CD1c-positive myeloid dendritic cell (primary cell): Measurements from ENCODE around the gene CISD1.
A peak's percentile ranks its signal among the peaks of the same experiment; 100 is the strongest.

Experiments
- DNase-seq: peaks from one replicate; pipeline ENCODE4 v3.0.0-alpha.2; 2016; ENCODE audit errors: extremely low spot score

Gene CISD1

DNA sequence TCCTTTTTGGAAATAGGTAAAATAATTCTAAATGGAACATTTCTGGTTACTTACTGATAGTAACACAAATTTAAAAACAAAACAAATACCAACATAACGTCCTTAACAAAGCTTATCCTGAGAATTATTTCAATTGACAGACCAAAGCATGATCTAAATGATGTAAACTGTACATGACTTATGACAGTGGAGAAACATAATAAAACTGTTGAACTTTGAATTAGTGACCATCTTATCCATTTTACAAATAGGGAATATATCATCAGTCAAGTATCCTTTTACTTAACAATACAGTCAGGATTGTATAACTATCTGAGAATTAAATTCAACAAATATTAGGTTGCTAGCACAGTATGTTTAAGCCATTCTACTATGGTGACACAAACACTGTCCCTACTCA, 3.7 kb upstream of the CISD1 start:
- no peak for DNase-seq

DNA sequence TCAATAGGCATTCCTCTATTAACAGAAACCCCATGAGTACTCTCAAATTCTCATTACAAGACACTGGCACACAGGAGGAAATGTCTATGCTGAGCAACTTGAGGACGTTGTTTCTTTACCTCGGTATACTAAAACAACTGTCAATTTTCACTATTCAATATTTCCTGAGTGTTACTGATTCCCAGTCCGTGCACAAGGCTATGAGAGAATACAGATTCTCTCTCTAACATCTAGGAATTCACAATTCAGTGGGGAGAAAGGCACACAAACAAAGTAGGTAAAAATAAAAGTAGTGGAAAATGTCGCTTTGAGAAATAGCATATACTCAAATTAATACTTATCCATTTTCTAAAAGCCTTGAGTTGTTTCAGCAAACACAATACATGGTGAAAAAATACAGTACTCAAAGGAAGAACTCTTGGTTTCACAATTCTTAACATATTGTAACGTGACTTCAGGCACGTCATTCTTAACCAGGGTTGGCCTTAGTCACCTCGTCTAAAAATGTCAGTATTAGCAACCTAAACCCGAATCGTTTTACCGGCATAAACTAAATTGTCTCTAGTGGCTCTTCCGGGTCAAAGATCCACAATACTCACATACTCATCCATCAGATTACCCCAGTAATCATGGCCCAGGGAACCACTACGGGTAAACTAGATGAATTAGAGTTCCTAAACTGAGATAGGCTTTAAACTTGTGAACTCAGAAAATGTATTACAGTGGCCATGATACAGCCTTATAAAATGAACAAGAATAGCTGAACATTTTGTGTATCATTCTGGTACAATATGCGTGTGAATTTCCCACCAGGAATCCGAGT, 2.7 kb upstream of the CISD1 start:
- peak; percentile 88 for DNase-seq

DNA sequence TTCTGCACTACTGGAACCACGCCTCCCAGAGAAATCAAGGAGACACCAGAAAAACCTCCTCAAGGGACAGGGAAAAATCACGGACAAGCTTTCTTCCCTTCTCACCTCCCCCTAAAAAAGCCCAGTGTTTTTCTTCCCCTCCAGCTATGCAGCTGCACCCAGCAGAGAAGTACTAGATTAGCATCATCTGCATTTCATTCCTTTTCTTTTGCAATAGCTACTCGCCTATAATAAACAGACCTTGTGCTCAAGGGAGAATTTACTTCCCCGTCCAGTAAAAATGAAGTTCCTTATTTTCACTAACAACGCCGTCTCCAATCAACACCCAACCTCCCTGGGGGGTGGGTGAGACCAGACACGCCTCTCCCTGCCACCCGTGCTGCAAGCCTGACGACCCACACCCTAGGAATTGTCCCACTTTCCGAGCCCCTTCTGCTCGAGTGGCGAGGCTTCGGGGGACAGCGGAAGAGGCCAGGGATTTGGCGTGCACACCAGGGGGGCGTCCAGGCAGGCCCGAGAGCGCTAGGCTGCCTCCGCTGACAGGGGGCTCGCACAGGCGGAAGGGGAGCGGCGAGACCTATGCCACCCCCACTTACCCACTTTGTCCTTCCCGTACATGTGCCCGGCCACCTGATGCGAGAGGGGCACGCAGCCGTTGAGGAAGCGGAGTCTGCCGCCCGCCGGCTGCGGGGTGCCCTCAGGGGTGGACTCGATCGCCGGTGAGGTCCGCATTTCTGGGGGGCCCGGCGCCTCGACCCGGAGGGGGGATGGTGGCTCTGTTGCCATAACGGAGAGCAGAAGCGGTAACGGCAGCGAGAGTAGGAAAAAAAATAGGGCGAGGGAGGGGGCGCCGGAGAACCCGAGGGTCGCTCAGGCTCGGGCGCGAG, 1.9 kb upstream of the CISD1 start:
- peak; percentile 91 for DNase-seq

DNA sequence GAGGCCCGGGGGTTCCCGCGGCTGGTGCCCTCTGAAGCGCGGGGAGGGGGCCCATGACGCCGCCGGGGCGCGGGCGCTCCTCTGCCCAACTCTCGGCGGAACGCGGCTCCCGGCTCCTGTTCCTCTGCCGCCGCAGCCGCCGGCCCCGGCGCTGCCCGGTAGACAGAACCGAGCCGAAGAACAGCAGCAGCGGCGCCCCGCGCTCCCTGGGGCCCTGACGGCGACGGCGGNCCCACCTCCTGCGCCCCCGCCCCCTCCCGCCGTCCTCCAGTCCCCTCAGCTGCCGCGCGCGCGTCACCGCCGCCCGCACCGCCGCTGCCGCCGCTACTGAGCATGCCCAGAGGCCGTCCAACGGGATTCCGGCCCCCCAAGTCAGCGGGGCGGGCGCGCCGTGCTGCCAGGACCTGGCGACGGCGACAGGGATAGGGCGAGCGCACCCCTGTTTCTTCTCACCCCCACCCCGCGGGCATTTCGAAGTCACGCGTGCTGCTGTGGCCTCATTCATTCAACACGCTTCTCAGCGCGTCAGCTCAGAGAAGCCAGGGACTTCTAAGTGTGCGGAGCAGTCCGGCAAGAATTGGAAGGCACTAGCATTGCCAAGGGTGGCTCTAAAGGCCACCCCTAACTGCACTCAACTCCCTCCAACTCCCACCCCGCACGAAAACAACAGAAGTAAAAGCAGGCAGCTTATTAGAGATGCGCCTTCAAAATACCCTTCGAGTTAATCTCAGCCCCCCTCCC, 1.1 kb upstream of the CISD1 start, which contains the start of gene IPMK:
IPMK (minus strand) TSS at position 182 of the 741 bp plus-strand sequence. CDS start 283 bp downstream, outside the sequence.
- DNase-seq: peak; percentile 98

DNA sequence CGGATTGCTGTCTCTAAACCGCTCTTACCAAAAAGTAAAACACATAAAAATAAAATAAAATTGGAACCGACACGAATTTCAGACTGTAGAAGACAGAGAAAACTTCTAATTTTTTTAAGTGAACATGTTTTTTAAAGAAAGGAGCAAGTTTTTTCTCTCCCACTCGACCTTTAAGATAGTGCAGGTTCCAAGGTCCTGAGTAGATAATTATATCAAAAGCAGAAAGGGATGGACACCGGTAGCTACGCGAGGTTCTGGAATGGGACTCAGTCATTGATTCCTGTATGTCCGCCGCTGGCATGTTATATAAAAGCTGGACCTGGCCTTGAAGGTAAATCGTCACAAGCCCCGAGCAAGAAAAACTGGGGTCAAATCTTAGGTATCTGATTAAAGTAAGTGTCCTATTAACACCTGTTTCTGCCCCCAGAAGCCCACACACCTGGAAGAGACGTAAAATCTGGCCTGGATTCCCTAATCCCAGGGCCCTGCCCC, 462 bp upstream of the CISD1 start:
- no peak for DNase-seq

DNA sequence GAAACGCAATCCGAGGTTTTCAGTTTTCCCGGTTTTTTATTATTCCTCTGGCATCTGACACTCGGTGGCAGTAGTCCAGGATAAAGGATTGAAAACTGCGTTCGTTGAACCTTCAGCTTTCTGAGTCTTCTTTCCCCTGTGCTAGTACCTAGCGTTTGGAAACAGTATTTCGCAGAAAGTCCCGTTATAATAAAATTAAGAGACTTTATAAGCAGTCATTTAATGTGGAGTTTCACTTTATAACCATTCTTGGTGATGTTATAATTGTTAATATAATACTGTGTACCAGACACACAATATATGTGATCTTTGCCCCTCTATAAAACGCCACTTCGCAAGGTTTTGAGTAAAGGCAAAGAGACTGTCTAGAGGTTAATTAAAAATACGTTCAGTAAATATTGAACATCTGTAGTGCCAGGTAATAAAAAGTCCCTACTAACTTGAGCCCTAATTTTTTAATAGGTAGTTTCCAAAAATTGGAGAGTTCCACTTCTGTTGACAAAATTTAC, 874 bp downstream of the CISD1 start:
- DNase-seq: no peak

DNA sequence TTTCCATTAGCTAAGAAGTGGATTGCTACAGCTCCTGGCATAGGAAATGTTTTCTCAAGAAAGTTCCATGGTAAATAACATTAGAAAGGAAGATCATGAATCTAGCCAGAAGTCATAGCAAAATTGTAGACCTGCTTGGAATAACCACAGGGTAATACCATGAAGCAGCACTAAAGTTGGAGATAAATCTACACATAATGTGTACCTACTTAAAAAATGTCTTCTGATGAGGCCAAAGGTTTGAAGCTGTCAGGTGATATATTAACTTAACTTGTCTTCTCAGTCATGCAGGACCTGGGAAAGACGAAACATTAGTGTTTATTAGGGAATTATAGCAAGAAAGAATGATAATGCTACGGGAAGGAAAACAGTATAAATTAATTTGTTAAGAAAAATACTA, 6.3 kb downstream of the CISD1 start:
- no peak for DNase-seq

DNA sequence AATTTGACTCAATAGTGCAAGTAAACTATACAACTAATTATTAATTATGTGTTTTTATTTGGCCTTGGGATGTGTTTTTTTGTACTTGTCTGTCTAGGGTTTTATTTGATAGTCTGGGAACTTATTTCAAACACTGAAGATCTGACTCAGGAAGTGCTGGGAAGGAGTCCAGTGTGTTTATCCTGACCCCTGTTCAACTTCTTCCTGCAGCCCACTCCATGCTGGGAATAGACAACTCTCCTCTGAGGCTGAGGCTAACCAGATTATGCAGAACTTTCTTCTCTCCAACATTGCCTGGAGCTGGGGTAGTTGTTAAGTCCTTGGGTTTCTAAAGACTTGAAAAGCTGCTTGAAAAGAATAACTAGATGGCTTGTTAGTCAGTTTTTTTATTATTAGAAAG, 6.9 kb downstream of the CISD1 start:
- no peak for DNase-seq

DNA sequence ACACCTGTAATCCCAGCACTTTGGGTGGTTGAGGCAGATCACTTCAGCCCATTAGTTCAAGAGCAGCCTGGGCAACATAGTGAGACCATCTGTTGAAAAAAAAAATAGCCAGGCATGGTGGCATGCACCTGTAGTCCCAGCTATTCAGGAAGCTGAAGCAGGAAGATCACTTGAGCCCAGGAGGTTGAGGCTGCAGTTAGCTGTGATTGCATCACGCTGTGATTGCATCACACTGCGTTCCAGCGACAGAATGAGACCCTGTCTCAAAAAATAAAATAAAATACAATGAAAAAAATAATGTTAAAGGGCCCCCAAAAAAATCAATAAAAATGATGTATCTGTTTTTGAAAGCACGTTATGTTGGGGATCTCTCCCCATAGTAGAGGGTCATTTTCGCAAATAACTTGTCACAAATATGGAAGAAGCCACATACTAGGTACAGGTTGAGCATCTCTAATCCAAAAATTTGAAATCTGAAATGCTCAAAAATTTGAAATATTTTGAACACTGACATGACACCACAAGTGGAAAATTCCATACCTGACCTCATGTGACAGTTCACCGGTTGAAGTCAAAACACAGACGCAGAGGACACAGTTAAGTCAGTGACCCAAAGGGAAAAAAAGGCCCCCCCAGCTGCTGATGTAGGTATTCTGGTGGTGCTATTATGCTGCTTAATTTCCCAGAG, 9.5 kb downstream of the CISD1 start:
- DNase-seq: no peak

DNA sequence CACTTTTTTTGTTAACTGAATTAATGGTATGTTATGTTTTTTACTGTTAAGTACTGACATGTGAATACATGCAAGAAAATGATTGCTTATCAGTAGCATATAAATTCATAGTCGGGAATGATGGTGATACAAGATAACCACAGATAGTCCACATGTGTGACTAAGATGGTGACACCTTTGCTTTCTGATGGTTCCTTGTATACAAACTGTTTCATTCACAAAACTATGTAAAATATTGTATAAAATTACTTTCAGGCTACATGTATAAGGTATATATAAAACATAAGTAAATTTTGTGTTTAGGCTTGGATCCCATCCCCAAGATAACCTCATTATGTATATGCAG, 10.0 kb downstream of the CISD1 start:
- DNase-seq: no peak

DNA sequence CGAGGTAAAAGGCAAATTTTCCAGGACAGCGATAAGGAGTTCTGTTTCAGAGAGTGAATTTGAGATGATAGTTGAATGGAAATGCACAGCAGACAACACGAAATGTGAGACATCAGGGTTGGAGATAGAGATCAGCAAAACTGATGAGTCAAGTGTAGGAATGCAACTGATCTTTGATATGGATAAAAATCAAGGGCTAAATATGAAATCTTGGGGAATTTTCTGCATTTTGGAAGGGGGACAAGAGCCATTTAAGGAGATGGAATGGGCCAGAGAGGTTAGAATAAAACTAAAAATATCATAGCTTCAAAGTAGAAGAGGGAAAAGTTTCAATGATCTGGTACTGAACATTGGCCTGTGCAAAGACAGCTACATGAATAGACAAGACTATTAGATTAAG, 11.5 kb downstream of the CISD1 start:
- no peak for DNase-seq

DNA sequence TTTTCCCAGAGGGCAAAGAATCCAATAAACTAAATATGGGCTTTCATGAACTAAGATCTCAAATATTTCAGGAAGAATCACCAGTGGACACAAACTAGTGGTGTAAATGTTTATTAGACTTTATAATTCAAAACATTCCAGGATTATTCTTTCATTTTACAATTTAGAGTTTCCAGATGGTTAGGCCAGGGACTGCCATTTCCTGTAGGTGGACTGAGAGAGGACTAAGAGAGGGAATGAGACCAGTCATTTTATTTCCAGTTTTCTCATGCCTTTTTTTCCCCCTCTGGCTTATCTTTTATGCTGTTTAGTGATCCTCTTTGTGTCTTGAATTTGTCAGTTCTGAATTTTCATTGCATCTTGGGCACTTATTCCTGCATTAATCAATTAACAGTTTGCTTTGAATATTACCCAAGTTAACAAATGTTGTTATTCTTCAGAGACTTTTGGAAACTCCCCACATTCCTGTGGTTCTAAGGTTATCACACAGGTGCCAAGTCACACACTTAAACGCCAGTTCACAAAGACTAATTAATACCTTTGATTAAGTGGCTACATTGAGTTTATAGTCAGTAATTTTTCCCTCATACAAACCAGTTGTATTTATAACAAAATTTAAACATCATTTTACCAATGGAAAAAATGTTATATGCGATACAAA, 12.3 kb downstream of the CISD1 start:
- no peak for DNase-seq

DNA sequence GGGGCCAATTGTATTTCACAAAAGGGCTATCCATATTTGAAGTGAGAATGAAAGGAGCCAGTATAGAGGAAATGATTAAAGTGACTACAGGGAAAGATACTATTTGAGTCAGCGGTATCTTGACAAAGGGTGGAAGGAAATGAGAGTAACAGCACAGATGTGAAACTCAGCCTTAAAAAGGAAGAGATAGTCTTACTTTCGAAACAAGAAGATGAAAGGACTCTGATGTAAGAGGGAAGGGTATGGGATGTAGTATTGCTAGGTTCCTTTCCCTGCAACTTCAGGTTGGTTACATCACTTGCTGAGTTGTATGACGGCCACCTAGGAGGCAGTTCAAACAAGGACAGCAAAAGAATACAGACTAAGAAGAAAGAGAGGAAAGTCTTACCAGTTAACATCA, 13.7 kb downstream of the CISD1 start:
- peak; percentile 73 for DNase-seq

DNA sequence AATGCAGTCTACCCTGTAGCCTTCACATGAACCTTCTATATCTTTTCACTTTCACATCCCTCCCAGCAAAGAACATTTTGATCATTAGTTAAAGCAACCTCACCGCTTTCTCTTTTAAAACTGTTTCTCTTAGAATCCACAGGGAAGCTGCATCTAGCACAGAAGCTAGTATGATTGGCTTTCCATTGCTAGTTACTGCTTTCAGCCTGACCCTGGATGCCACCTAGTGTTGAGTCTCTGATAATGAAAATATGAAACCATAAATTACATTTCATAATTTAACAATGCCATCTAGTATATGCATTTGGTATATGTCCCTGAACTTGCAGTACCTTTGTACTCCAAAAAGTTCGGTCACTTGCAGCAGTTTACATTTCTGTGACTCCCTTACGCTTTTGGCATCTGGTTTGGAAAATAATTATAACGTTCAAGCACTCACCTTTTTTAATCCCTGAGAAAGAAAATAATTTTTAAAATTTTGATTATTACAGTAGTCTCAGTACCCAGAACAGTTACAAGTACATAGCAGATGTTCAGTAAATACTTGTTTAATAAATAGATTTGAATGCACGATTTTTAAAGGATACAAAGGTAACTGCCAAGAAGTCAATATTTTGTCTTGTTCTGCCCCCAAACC, 22.7 kb downstream of the CISD1 start:
- peak; percentile 70 for DNase-seq

DNA sequence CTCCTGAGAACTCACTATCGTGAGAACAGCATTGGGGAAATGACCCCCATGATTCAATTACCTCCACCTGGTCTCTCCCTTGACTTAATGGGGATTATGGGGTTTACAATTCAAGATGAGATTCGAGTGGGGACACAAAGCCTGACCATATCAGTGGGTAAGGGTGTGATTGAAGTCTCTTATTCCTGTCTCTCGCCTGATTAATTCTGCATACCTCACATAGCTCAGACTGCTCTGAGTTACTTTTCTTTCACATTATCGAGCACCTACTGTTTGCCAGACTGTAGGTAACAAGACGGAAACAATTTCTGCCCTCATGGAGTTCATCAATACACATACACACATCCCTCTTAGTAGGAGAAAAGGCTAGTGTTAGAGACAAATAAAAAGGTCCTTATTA, 25.0 kb downstream of the CISD1 start:
- DNase-seq: no peak

DNA sequence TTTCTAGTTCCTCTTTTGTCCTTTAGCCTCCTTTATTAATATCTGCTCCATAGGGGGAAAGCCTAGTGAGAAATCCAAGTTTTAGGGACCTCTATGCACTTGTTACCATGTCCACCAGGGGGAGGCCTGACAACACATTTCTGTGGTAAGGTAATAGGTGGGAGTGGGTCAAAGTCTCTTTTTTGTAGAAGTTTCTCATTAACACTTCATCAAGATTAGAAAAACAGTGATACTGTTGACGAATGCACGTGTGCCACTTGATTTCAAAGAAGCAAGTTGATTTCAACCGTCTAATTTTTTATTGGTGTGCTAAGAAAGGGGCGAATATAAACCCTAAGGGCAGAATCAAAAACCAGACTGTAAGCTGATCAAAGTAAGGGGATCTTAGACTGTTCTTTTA, 30.6 kb downstream of the CISD1 start:
- DNase-seq: peak; percentile 80

DNA sequence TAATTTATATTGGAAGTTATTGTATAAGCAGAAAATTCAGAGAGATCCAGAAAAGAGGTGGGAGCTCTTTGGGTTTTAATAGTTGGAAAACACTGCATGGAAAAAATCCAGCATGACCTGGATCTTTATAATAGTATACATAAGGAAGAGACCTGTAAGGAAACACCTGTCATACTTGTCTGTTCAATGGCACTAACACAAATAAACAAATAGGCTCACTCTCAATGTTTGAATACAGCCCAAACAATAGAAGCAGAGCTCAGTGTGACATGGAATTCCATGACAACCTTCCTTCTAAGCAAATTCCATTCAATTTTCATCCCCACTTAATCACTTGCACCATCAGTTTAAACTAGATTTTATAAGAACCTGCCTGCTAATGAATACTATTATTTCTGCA, 31.7 kb downstream of the CISD1 start:
- no peak for DNase-seq

DNA sequence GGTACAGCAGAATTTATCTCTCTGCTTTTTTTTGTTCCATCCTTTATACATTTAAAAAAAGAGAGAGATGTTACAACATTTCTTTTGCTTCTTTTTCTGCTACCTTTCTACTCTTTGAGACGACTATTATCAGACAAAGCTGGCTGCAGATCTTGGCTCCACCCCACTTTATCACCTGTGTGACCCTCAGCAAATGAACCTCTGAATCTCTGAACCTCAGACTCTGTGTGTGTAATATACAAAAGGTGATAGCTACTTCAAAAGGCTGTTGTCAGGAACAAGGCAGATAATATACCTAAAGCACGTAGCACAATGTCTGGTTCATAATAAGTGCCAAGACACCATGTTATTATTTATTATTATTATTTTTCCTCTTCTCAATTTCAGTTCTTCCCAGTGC, 33.3 kb downstream of the CISD1 start:
- no peak for DNase-seq

DNA sequence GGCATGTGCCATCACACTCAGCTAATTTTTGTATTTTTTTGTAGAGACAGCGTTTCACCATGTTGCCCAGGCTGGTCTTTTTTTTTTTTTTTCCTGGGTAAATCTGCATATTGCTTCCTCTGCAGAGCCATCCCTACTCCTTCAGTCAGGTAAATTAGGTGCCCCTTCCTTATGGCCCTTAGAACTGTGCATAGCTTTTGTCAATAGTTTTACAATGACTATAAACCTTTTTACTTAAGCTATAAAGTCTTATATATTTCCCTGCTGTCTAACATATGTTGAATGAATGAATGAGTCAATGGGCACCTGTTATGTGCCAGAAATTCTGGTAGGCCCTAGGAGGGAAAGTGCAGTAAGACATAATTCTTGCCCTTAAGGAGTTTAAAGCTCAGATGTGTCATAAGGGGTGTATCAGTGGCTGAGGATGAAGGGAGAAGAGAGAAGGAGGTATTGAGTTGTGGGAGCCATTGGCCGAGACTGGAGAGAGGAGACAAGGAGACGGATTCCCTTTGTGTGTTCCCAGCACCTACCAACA, 35.2 kb downstream of the CISD1 start:
- DNase-seq: no peak

DNA sequence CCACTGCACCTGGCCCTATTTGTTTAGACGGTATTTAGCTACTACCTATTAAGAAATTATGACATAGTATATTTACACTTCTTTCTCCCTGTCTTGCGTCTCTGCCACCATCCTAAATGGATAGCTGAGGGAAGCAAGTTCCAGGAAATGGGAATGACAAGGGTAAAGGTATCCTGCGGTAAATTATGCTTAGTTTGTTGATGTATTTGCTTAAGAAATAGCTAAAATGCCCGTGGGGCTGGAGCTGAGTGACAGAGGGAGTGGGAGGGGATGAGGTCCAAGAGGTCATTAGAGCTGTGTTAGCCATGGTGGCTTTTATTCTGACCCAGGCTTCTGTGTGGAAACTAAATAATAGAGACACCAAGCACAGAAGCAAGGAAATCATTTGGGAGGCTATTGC, 36.9 kb downstream of the CISD1 start:
- no peak for DNase-seq
